ENCODE data around the gene CMTM8. TPM values are rescaled to one million over a fixed set of nuclear protein-coding genes. Genes with fewer than 3 reads are reported as not detected.
A peak's percentile ranks its signal among the peaks of the same experiment; 100 is the strongest.

CMTM8 gene
- total and polyA plus RNA-seq, 2 of the 8 experiments (the other 6 are each of a cell fraction or from before 2014, with no cell fraction given): 10.5 to 22.4 TPM

DNA sequence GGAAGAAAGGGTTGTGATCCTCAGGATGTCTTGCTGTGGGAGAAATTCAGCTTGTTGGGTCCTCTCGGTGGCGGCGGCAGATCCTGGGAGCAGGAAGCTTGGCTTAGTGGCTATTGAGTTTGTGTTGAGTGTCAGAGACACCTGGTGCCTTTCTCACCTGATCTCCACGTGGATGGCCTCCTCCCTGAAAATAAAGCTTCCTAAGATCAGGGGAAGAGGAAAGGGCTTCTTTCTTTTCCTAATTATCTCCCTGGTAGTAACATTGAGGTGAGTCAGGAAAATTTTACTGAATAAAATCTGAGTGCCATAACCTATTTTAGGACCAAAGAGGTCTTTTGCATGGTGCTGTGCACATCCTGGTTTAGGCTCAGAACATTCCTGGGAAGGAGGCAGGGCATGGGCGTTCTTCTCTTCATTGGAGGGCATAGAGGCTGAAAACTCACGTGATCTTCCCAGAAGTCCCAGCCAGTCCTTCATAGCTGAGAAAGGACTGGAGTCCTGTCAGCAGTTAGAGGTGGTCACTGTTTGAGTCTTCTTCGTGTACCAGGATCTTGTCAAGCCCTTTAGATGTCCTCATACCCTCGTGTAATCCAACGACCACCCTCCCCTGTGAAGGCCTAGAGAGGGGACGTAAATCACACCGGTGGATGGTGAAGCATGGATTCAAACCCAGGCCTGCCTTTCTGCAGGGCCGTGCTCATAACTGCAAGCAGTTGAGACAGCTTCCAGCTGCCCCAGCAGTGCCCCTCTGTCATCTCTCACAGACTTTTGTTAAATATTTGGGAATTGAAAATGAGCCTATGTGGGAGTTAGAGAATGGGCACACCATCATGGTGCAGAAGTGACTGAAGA is 1.1 kb downstream of the CMTM8 start:
- ChIA-PET POLR2A (ENCODE audit: partially characterized antibody) (interaction anchor here (0.8 to 1.6 kb wide), 3 partner anchors 21 to 84 kb away, joined by 3 to 4 read pairs (median 4); no protein-coding TSS in a partner anchor), CTCF (ENCODE audit: partially characterized antibody) (interaction anchor here (0.7 to 4.3 kb wide), 33 partner anchors 9 to 228 kb away, joined by 3 to 40 read pairs (median 4); no protein-coding TSS in a partner anchor)
- Histone ChIP-seq H3K79me1 (ENCODE audit: low read depth, low read length) (no peaks in the 10 kb centered on the region; the same call in 1 of the 2 replicates), H4K20me1 (replicated peaks in 1 of 2; ENCODE audit: control insufficient read depth in 1 of 2, insufficient read depth in 2 of 2, low read length in 2 of 2) (peaks cover 0 to 4% of the 10 kb centered on the region in 2 experiments), H2AFZ (ENCODE audit: low read length) (0 out of 2 replicates have a peak overlapping the region, but pooled peaks have one; percentile 25), H2AK5ac (ENCODE audit: low read depth, low read length) (no peak overlapping the region), H3K4me3 (ENCODE audit: extremely low read depth in 1 of 4, insufficient read depth in 2 of 4, low read depth in 3 of 4, low read length in 4 of 4) (peak overlapping the region; percentile 53 to 72 (median 64)), H3K9me3 (ENCODE audit: insufficient read depth in 2 of 2, low read depth in 1 of 2, low read length in 1 of 2) (peaks cover 4 to 6% of the 10 kb centered on the region in 2 experiments; a peak in 2 of 4 replicates), H3K14ac (ENCODE audit: insufficient read length) (no peak overlapping the region), H3K4ac (replicated peaks; ENCODE audit: insufficient read length, low read depth, low read length) (no peak overlapping the region), H2BK15ac (ENCODE audit: low read length) (no peak overlapping the region), H4K8ac (ENCODE audit: extremely low read depth, insufficient read depth, low read length) (no peak overlapping the region), H3K18ac (ENCODE audit: extremely low read depth, low read length) (0 out of 2 replicates have a peak overlapping the region, but pooled peaks have one; percentile 24), H2BK5ac (ENCODE audit: low read depth, low read length) (no peak overlapping the region), H4K91ac (replicated peaks; ENCODE audit: insufficient read length, low read length) (no peak overlapping the region), H3K27ac (ENCODE audit: low read depth, low read length) (no peak overlapping the region), H4K5ac (ENCODE audit: insufficient read length, low read depth, low read length) (no peak overlapping the region), H2BK20ac (ENCODE audit: low read length) (no peak overlapping the region), H3K23me2 (ENCODE audit: low read depth, low read length) (peaks cover 16% of the 10 kb centered on the region; the same call in 1 of the 2 replicates), H2BK12ac (ENCODE audit: low read depth, low read length) (no peak overlapping the region; the same call in 1 of the 2 replicates), H3K4me1 (replicated peaks in 1 of 4; ENCODE audit: control insufficient read depth in 3 of 4, insufficient read depth in 4 of 4, low read length in 3 of 4) (peaks cover 0 to 8% (median 4%) of the 10 kb centered on the region in 4 experiments; a peak in 5 of 7 replicates), H3K79me2 (ENCODE audit: control insufficient read depth in 1 of 2, insufficient read depth in 2 of 2, low read length in 2 of 2) (peaks cover 0 to 12% of the 10 kb centered on the region in 2 experiments; a peak in 1 of 4 replicates), H3K36me3 (ENCODE audit: control insufficient read depth in 2 of 4, insufficient read depth in 4 of 4, low read length in 3 of 4) (no peaks in the 10 kb centered on the region; a peak in 1 of 8 replicates), H3K9ac (replicated peaks in 1 of 4; ENCODE audit: extremely low read depth in 1 of 4, low read depth in 3 of 4, low read length in 3 of 4) (peak overlapping the region in 3 of 4 experiments; percentile 5 to 43 (median 11); a peak in 2 of 7 replicates), H3K23ac (ENCODE audit: insufficient read length) (no peak overlapping the region), H3K56ac (replicated peaks; ENCODE audit: insufficient read length, low read depth, low read length) (no peak overlapping the region), H2BK120ac (replicated peaks; ENCODE audit: low read depth, low read length) (no peak overlapping the region), H3K27me3 (replicated peaks in 1 of 4; ENCODE audit: control insufficient read depth in 3 of 4, extremely low read depth in 1 of 4, insufficient read depth in 3 of 4, low read length in 3 of 4) (peaks cover 2 to 31% (median 19%) of the 10 kb centered on the region in 4 experiments), H3K4me2 (ENCODE audit: insufficient read depth in 1 of 2, low read depth in 2 of 2, low read length in 2 of 2) (peak overlapping the region; percentile 93 to 94)
- DNase-seq (ENCODE audit: low read depth in 1 of 2, low spot score in 2 of 2) (peak in 1 of 2 experiments; percentile 51), FAIRE-seq (no peak)
- 57% methylated on average over 12 of the region's 12 CpGs; no CpG with 5 or more reads in 1 of the 2 experiments for WGBS, 2 experiments (ENCODE audit: extremely low coverage in 1 of 2, insufficient coverage in 1 of 2, insufficient read length in 1 of 2, insufficient replicate concordance in 2 of 2, low coverage in 1 of 2, low lambda C conversion rate in 2 of 2, missing lambda C conversion rate in 1 of 2)
- TF ChIP-seq SIN3A (conservative IDR thresholded peaks at IDR 0.05 in 1 of 2, IDR thresholded peaks at IDR 0.05 in 1 of 2; ENCODE audit: low read depth in 1 of 2, low read length in 2 of 2): peak in 1 of 2 experiments; percentile 32; a peak in 1 of 4 replicates
- TF ChIP-seq, protein P1, sequence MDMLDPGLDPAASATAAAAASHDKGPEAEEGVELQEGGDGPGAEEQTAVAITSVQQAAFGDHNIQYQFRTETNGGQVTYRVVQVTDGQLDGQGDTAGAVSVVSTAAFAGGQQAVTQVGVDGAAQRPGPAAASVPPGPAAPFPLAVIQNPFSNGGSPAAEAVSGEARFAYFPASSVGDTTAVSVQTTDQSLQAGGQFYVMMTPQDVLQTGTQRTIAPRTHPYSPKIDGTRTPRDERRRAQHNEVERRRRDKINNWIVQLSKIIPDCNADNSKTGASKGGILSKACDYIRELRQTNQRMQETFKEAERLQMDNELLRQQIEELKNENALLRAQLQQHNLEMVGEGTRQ (IDR thresholded peaks at IDR 0.05; ENCODE audit: low read length): no peak
